K562 (cell line): ENCODE data around the gene OR51B2. TPM values are rescaled to one million over a fixed set of nuclear protein-coding genes. Genes with fewer than 3 reads are reported as not detected.

Experiments
- ARID1B ChIP-seq: fragments of 450-650 bp; IDR thresholded peaks from 2 replicates; pipeline ENCODE4 v1.6.1; 2016; ENCODE audit warnings: antibody characterized with exemption, mild to moderate bottlenecking, inconsistent platforms
- ARID3A ChIP-seq: IDR thresholded peaks from 2 replicates; pipeline ENCODE4 v1.6.1; 2012; ENCODE audit warnings: low read depth, low read length, improper control_type of control experiment, borderline replicate concordance
- CBFA2T3 ChIP-seq: fragments of 450-650 bp; IDR thresholded peaks from 2 replicates; pipeline ENCODE4 v1.6.1; 2017
- EGR1 ChIP-seq: fragments of 450-650 bp; conservative IDR thresholded peaks from 2 replicates; pipeline ENCODE4 v1.6.1; 2017; ENCODE audit warnings: mild to moderate bottlenecking
- GTF2F1 ChIP-seq: IDR thresholded peaks from 2 replicates; pipeline ENCODE4 v1.6.1; 2011; ENCODE audit warnings: low read depth, low read length, improper control_type of control experiment
- KLF10 ChIP-seq: fragments of 250-450 bp; sonication (Bioruptor Pico); IDR thresholded peaks from 2 replicates; pipeline ENCODE4 v1.6.1; 2021; ENCODE audit warnings: matching md5 sums
- L3MBTL2 ChIP-seq: fragments of 450-650 bp; IDR thresholded peaks from 2 replicates; pipeline ENCODE4 v1.6.1; 2016; ENCODE audit warnings: mild to moderate bottlenecking, moderate library complexity
- MXI1 ChIP-seq: IDR thresholded peaks from 2 replicates; pipeline ENCODE4 v1.6.1; 2011; ENCODE audit warnings: low read depth, mild to moderate bottlenecking, improper control_type of control experiment, low read length
- MYBL2 ChIP-seq, 2 experiments: fragments of 450-650 bp in 1 of 2; sonication (generic) in 1 of 2; formaldehyde crosslinking in 1 of 2; IDR thresholded peaks; 2 replicates each; pipeline versions ENCODE4 v1.6.1 to v1.8.1; 2017 to 2022; ENCODE audit warnings: borderline replicate concordance in 1 of 2, inconsistent platforms in 1 of 2, low read depth in 1 of 2, mild to moderate bottlenecking in 1 of 2, missing genetic modification reagents in 1 of 2, moderate library complexity in 1 of 2
- NEUROD1 ChIP-seq: fragments of 150-350 bp; IDR thresholded peaks from 2 replicates; pipeline ENCODE4 v1.6.1; 2014; ENCODE audit warnings: borderline replicate concordance, low read length, low read depth; ENCODE audit not compliant: partially characterized antibody
- NRF1 ChIP-seq, 2 experiments: fragments of 450-650 bp; IDR thresholded peaks in 1 of 2; conservative IDR thresholded peaks in 1 of 2; 2 replicates each; pipeline ENCODE4 v1.6.1; 2014; ENCODE audit warnings: mild to moderate bottlenecking in 2 of 2
- PHF21A ChIP-seq: fragments of 450-650 bp; IDR thresholded peaks from 2 replicates; pipeline ENCODE4 v1.6.1; 2017; ENCODE audit warnings: low read depth, borderline replicate concordance
- RBBP5 ChIP-seq: fragments of 200-600 bp; sonication (generic); IDR thresholded peaks from 2 replicates; pipeline ENCODE4 v1.6.1; 2012; ENCODE audit warnings: borderline replicate concordance, mild to moderate bottlenecking, low read length, control low read depth, inconsistent platforms; ENCODE audit not compliant: insufficient read depth, poor library complexity, severe bottlenecking
- SMARCC2 ChIP-seq: fragments of 450-650 bp; IDR thresholded peaks from 2 replicates; pipeline ENCODE4 v1.6.1; 2017; ENCODE audit warnings: antibody characterized with exemption, moderate library complexity, mild to moderate bottlenecking, low read depth
- SPI1 ChIP-seq: IDR thresholded peaks from 2 replicates; pipeline ENCODE4 v1.6.1; 2011; ENCODE audit warnings: low read depth, low read length, control low read depth, borderline replicate concordance
- SRF ChIP-seq, 2 experiments: fragments of 250-450, 450-650 bp in 1 of 2; sonication (Bioruptor Pico) in 1 of 2; sonication (generic) in 1 of 2; formaldehyde crosslinking; IDR thresholded peaks; 2 replicates each; pipeline versions ENCODE4 v1.5.0 to v1.5.1; 2020 to 2022; ENCODE audit warnings: mild to moderate bottlenecking in 1 of 2, missing genetic modification reagents in 1 of 2
- UBTF ChIP-seq, 2 experiments: IDR thresholded peaks; 2 replicates each; pipeline ENCODE4 v1.6.1; 2012; ENCODE audit warnings: improper control_type of control experiment in 2 of 2, low read depth in 2 of 2, low read length in 2 of 2, borderline replicate concordance in 1 of 2
- ZBTB26 ChIP-seq: fragments of 450-650 bp; formaldehyde crosslinking; IDR thresholded peaks from 2 replicates; pipeline ENCODE4 v1.4.0; 2022; ENCODE audit warnings: missing genetic modification characterization
- ZBTB33 ChIP-seq: sonication (generic); formaldehyde crosslinking; IDR thresholded peaks from 2 replicates; pipeline ENCODE4 v1.8.1; 2023; ENCODE audit warnings: mild to moderate bottlenecking, missing genetic modification reagents
- ZNF764 ChIP-seq: fragments of 250-450 bp; sonication (Bioruptor Pico); IDR thresholded peaks from 2 replicates; pipeline ENCODE4 v1.4.0; 2020; ENCODE audit warnings: low read depth, mild to moderate bottlenecking, moderate library complexity
- polyA plus RNA-seq, 8 experiments: library from polyadenylated mRNA; depleted of rRNA in 4 of 8; stranded (reverse) in 5 of 8; unstranded in 3 of 8; fragments of >200 nt; fragmentation: Nextera tagmentation in 2 of 8; fragmentation: Illumina TruSeq in 1 of 8; extraction: Ambion mirVana in 2 of 8; extraction: Trizol in 1 of 8; gene quantifications; 2 replicates each; pipeline versions ENCODE4 v1.2.1 to v1.2.3, GENCODE V29; 2011 to 2014; ENCODE audit warnings: inconsistent platforms in 1 of 8, missing spikeins in 1 of 8
- total RNA-seq, 7 experiments: library from RNA; depleted of rRNA in 6 of 7; stranded (reverse); fragments of >200 nt in 6 of 7; fragmentation: Illumina TruSeq in 2 of 7; extraction: Trizol in 2 of 7; gene quantifications; 2 replicates each; pipeline versions ENCODE4 v1.2.1 to v1.2.3, GENCODE V29; 2011 to 2021; ENCODE audit warnings: low replicate concordance in 1 of 7

OR51B2 gene
- total and polyA plus RNA-seq, 9 of the 15 experiments (the other 6 are each of a cell fraction or from before 2014, with no cell fraction given) = 0.38 to 6.6 (median 4.0) TPM

GRCh38 chr11:5280582-5281102, 43.5 kb downstream of the OR51B2 start (continued):
- peak; percentile 49; the same call in 1 of the 2 replicates for TF ChIP-seq ZBTB33
- no peak for TF ChIP-seq GTF2F1
- peak; percentile 42; the same call in 1 of the 2 replicates for TF ChIP-seq ZNF764
- TF ChIP-seq UBTF (IDR thresholded peaks at IDR 0.05; ENCODE audit: borderline replicate concordance in 1 of 2, low read depth in 2 of 2, low read length in 2 of 2) = 0 out of 4 replicates have a peak, but pooled peaks of 1 of the 2 experiments have one; percentile 59
- peak; percentile 99 for TF ChIP-seq SMARCC2
- TF ChIP-seq SPI1 = peak; percentile 66; the same call in 1 of the 2 replicates
- TF ChIP-seq MYBL2 (IDR thresholded peaks at IDR 0.05; ENCODE audit: low read depth) = no peak; the same call in 1 of the 2 replicates
- TF ChIP-seq MYBL2 (CRISPR knock-in tag; IDR thresholded peaks at IDR 0.05; ENCODE audit: borderline replicate concordance) = no peak
- peak; percentile 46 to 61 for TF ChIP-seq NRF1 (conservative IDR thresholded peaks at IDR 0.05 in 1 of 2, IDR thresholded peaks at IDR 0.05 in 1 of 2)
- TF ChIP-seq RBBP5 = no peak
- TF ChIP-seq NEUROD1 = peak; percentile 94
- no peak for TF ChIP-seq PHF21A
- peak; percentile 99 for TF ChIP-seq CBFA2T3
- TF ChIP-seq KLF10 (CRISPR knock-in tag) = no peak
- TF ChIP-seq ZBTB26 = peak; percentile 57; the same call in 1 of the 2 replicates
- peak; percentile 59 for TF ChIP-seq L3MBTL2
- TF ChIP-seq MXI1 = peak; percentile 79; the same call in 1 of the 2 replicates
- peak; percentile 79; the same call in 1 of the 2 replicates for TF ChIP-seq ARID3A
- peak; percentile 93 for TF ChIP-seq EGR1
- peak; percentile 99 for TF ChIP-seq ARID1B
- TF ChIP-seq SRF (CRISPR knock-in tag; IDR thresholded peaks at IDR 0.05) = peak in 1 of 2 experiments; percentile 52; a peak in 1 of 4 replicates
